Measurements from ENCODE around the gene KNOP1.
"Not testable (repeated sequence)": the region's sequence is repeated elsewhere in the genome, so short reads cannot be mapped to it uniquely, and the experiment has no call there.

Gene KNOP1

GRCh38 chr16:19743816-19744159, 25.8 kb upstream of the KNOP1 start:
- DNase-seq (ENCODE audit: low read depth in 3 of 3) = no peak

GRCh38 chr16:19741354-19741753, 23.3 kb upstream of the KNOP1 start:
- no peak for DNase-seq (ENCODE audit: low read depth in 3 of 3)

DNA sequence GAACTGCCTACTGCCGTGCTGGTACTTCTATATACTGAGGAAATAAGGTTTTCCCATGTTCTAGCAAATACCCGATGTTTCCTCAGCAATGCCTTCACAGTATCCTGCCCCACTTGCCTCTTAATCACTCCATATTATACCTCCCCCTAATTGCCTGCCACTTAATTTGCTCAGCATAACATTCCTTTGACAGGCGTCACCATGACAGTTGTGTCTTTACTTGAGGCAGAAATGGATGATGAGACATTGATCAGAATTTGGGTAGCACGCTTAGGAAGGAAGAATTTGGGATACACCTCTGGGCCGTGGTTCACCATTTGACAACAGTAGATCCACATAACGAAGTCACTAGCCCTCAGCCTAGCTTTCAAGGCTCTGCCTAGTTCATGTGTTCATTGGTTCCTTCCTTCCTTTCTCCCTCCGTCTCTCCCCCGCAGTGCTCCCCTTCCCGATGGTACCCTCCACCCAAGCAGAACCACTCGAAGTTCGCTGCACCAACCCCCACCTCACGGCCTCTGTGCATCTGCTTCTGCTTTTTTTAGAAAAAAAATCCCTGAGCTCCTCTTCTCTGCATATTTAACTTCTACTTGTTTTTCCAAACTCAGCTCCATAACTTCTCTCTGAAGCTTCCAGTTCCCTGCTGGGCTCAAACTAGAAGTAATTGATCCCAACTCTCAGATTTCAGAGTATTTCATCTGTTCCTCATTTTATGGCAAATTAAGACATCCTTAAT, 19.4 kb upstream of the KNOP1 start:
- DNase-seq (ENCODE audit: low read depth in 3 of 3) = no peak

- DNase-seq (ENCODE audit: low read depth in 3 of 3) = no peak
These were observed 17.2 kb upstream of the KNOP1 start for GRCh38 chr16:19735074-19735867.

DNA sequence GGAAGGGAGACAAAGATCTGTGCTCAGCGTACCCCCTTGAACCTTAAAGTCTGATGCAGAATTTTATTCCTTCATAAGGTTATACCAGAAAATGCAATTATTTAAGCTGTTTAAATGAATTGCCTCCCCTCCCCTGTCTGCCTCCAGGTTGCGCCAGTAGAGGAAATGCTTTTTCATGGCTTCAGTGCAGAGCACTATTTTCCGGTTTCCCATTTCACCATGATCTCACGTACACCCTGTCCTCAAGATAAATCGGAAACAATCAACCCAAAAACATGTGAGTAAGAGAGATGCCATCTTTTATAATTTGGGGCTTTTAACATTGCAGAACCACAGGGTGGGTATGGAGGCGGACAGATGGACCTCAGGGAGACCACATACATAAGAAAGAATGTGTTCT, 15.5 kb upstream of the KNOP1 start:
- no peak for DNase-seq (ENCODE audit: low read depth in 3 of 3)

GRCh38 chr16:19728636-19728965, 10.6 kb upstream of the KNOP1 start:
- DNase-seq (ENCODE audit: low read depth in 3 of 3) = no peak

DNA sequence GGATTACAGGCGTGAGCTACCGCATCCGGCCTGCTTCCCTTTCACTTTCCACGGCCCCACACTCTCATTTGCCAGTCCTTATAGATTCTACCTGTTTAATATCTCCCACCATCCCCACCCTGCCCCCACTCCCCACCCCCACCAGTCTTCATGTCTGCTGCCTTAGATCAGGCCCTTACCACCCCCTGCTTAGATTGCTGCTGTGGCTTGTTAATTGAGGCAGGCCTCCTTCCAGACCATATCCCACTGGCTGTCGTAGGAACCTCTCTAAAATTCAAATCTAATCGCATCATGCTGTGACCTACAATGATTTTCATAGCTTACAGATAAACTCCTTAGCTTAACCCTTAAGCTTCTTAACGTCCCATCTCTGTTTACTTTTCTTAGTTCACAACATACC, 5.0 kb upstream of the KNOP1 start:
- no peak for DNase-seq (ENCODE audit: low read depth in 3 of 3)

DNA sequence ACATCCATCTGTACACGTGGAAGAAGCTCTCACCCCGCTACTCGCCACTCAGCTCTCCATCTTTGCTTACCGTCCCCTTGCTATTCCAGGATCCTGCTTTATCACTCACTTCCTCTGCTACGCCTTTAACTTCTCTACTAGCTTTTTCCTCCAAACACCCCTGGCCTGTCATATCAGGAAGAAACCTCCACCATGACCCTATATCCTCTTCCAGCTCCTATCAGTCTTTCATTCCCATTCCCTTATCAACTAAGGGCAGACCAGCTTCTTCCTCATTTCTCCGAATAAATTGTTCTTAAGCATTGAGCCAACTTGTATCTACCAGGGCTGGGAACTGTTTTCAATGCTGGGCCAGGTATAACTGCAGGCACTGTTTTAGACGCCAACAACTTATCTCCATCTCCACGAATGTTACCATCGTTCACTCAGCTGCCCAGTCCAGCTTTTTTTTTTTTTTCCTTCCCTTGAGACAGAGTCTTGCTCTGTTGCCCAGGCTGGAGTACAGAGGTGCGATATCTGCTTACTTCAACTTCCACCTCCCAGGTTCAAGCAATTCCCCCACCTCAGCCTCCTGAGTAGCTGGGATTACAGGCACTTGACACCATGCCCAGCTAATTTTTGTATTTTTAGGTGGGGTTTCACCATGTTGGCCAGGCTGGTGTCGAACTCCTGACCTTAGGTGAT, 4.4 kb upstream of the KNOP1 start:
- no peak for DNase-seq (ENCODE audit: low read depth in 3 of 3)

DNA sequence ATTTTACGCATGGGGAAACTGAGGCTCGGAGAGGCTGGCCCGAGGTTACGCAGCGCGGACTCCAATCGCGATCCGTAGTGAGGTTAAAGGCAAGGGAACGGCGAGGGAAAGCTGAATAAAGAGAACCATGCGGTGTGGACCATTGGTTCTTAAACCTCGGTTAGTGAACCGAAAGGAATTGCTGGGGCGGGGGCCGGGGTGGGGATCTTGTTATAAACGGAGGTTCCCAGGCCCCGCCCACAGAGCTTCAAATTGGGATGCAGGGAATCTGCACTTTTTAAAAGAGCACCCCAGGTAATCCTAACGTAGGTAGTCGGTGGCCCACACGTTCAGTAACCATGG, 568 bp upstream of the KNOP1 start:
- no peak for DNase-seq (ENCODE audit: low read depth in 3 of 3)

- DNase-seq (ENCODE audit: low read depth in 3 of 3) = no peak
These were observed 713 bp downstream of the KNOP1 start for GRCh38 chr16:19717314-19717713.

DNA sequence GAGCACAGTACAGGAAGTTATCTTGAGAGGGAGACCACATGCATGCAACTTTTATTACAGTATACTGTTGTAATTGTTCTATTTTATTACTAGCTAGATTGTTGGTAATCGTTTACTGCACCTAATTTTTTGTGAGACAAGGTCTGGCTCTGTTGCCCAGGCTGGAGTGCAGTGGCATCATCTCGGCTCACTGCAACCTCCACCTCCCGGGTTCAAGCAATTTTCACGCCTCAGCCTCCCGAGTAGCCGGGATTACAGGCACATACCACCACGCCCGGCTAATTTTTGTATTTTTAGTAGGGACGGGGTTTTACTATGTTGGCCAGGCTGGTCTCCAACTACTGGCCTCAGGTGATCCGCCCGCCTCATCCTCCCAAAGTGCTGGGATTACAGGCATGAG, 1.3 kb downstream of the KNOP1 start:
- DNase-seq (ENCODE audit: low read depth in 3 of 3) = not testable (repeated sequence)

- DNase-seq (ENCODE audit: low read depth in 3 of 3) = no peak
These were observed 1.8 kb downstream of the KNOP1 start for GRCh38 chr16:19716183-19716582.

DNA sequence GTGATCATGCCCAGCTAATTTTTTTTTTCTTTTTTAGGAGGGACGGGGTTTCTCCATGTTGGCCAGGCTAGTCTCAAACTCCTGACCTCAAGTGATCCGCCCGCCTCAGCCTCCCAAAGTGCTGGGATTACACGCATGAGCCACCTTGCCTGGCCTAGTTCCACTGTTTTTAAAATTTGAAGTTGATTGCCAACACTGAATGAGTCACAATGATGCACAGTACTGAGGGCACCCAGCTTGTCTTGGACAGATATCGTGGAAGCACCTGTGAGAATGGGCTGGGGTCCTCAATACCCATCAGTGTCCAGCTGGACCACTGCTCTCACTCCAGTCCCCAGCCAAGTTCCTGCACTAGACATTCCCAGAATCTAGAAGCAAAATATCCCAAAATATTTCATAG, 2.5 kb downstream of the KNOP1 start:
- DNase-seq (ENCODE audit: low read depth in 3 of 3) = no peak

DNA sequence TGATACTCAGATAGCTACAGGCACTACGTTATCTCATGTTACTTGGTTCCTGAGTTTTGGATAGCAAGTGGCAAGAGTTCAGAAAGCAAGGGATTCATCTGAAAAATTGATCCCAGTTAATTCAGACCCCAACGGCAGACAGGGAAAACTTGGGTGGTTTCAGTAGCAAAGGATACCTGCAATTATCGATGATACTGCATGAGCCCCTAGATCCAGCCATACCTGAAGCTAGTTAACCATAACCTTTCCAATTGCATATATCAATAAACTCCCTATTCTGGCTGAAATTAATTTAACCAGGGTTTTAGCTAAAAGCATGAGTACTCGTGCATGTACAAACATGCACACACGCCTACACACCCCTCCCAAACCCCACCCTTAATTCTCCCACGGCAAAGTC, 4.3 kb downstream of the KNOP1 start:
- DNase-seq (ENCODE audit: low read depth in 3 of 3) = no peak

DNA sequence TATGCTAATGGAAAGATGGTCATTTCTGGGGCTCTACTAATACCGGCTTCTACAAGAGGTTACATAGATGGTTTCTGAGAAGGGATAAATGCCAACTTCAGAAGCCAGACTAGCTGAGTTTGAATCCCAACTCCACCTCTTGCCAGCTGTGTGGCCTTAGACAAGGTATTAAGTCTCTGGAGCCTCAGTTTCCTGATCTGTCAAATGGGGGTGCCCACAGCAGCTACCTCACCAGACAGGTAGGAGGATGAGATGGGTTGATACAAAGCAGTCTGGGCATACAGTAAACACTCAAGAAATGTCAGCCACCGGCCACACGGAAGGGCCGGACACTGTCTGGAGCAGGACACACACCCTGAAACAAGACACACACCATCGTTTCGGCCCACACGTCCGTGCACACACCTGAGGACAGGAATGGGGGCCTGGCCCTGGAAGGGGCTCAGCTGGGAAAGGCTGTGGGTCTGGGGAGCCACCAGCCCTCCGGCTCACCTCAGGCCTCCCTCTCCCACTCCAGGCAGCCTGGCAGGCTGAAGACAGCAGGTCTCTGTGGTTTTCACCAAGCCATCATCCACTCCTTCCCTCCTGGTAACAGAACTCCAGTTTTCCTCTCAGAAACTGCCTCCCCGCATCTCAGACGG, 5.5 kb downstream of the KNOP1 start:
- DNase-seq (ENCODE audit: low read depth in 3 of 3) = no peak

DNA sequence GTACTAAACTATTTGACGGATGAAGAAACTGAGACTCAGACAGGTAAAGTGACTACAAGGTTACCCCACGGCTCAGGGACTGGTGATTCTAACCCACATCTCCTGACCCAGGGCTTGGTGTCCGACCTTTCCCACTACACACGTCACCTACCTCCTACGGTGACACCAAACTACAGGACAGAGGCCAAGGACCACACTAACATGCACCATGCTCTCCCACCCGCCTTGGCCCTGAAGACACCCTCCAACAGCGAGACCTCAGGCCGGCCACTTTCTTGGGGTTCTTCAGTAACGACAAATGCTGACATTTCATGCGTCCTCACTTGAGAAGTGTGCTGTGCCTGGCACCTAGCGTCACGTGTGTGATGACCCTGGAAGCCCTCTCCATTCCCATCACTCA, 6.4 kb downstream of the KNOP1 start:
- DNase-seq (ENCODE audit: low read depth in 3 of 3) = no peak

GRCh38 chr16:19710991-19711545, 7.0 kb downstream of the KNOP1 start:
- DNase-seq (ENCODE audit: low read depth in 3 of 3) = no peak

- DNase-seq (ENCODE audit: low read depth in 3 of 3) = no peak
These were observed 7.7 kb downstream of the KNOP1 start for GRCh38 chr16:19710191-19710908.

DNA sequence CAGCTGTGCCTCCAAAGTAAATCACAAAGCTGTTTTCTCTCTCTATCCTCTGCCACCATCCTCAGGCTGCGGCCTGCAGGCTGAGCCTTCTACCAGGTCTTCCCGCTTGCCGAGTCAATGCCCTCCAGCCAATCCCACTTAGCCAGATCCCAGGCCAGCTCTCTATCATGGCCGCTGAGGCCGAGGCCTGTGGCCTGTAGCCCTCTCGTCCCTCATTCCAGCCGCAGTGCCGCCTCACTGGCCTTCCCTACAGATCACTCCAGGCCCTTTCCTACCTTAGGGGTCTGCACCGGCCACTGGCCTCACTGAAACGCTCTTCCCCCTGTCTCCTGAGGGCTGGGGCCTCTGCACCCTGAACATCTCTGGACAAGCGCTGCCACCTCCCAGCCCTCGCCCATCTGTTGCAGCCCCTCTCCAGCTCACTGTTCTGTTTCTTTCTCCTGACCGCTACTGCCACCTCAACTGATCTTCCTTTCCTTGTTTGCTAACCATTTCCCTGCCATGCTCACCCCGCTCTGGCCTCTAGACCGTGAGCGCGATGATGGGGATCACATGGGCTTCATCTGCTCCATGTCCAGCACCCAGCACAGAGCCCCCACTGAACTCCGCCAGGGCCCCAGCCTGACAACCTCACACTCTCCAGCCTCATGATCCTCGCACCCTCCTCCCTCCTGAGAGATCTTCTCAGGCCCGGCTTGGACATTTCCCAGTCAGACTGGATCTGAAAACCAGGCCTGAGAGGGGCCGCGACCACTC, 8.5 kb downstream of the KNOP1 start:
- no peak for DNase-seq (ENCODE audit: low read depth in 3 of 3)

- no peak for DNase-seq (ENCODE audit: low read depth in 3 of 3)
These were observed 9.5 kb downstream of the KNOP1 start for GRCh38 chr16:19708296-19709205.
